HepG2 (cell line): ENCODE measurements around the gene ZNF134. TPM values are rescaled to one million over a fixed set of nuclear protein-coding genes. Genes with fewer than 3 reads are reported as not detected.
A peak's percentile ranks its signal among the peaks of the same experiment; 100 is the strongest.

Source experiments
- AGO2 ChIP-seq: fragments of 200-400 bp; formaldehyde crosslinking; optimal IDR thresholded peaks from 2 replicates; pipeline ENCODE3; 2017; ENCODE audit warnings: mild to moderate bottlenecking, low read depth, low read length, moderate library complexity
- CHD2 ChIP-seq: IDR thresholded peaks from 2 replicates; pipeline ENCODE4 v1.6.1; 2011; ENCODE audit warnings: low read depth, low read length, improper control_type of control experiment
- FLYWCH1 ChIP-seq: sonication (generic); formaldehyde crosslinking; IDR thresholded peaks from 2 replicates; pipeline ENCODE4 v1.8.1; 2023; ENCODE audit warnings: mild to moderate bottlenecking, missing genetic modification reagents
- FOXK2 ChIP-seq: fragments of 450-650 bp; IDR thresholded peaks from 2 replicates; pipeline ENCODE4 v1.6.1; 2016
- GATAD2A ChIP-seq: IDR thresholded peaks from 2 replicates; pipeline ENCODE4 v1.6.1; 2016
- HNRNPLL ChIP-seq: fragments of 200-400 bp; formaldehyde crosslinking; IDR thresholded peaks from 2 replicates; pipeline ENCODE4 v1.6.1; 2017; ENCODE audit warnings: mild to moderate bottlenecking, low read depth, low read length; ENCODE audit not compliant: poor library complexity, severe bottlenecking
- HNRNPUL1 ChIP-seq: fragments of 200-400 bp; formaldehyde crosslinking; IDR thresholded peaks from 2 replicates; pipeline ENCODE4 v1.6.1; 2017; ENCODE audit warnings: low read depth, mild to moderate bottlenecking, low read length, moderate library complexity
- MLLT10 ChIP-seq: sonication (generic); formaldehyde crosslinking; IDR thresholded peaks from 2 replicates; pipeline ENCODE4 v1.4.0; 2020; ENCODE audit warnings: missing genetic modification reagents
- NAIF1 ChIP-seq: sonication (generic); formaldehyde crosslinking; IDR thresholded peaks from 2 replicates; pipeline ENCODE4 v1.5.0; 2020; ENCODE audit warnings: mild to moderate bottlenecking, missing genetic modification reagents, borderline replicate concordance
- RFXAP ChIP-seq: sonication (generic); formaldehyde crosslinking; IDR thresholded peaks from 2 replicates; pipeline ENCODE4 v1.4.0; 2020; ENCODE audit warnings: missing genetic modification reagents, borderline replicate concordance
- SETDB1 ChIP-seq: sonication (generic); formaldehyde crosslinking; IDR thresholded peaks from 2 replicates; pipeline ENCODE4 v1.5.1; 2020; ENCODE audit warnings: missing genetic modification reagents, mild to moderate bottlenecking, borderline replicate concordance
- ZFY ChIP-seq: sonication (generic); formaldehyde crosslinking; IDR thresholded peaks from 2 replicates; pipeline ENCODE4 v1.4.0; 2020; ENCODE audit warnings: missing genetic modification reagents
- ZNF343 ChIP-seq: sonication (generic); formaldehyde crosslinking; IDR thresholded peaks from 2 replicates; pipeline ENCODE4 v1.4.0; 2020; ENCODE audit warnings: mild to moderate bottlenecking, missing genetic modification reagents
- ZNF788 ChIP-seq: sonication (generic); formaldehyde crosslinking; IDR thresholded peaks from 2 replicates; pipeline ENCODE4 v1.5.0; 2020; ENCODE audit warnings: mild to moderate bottlenecking, missing genetic modification reagents, borderline replicate concordance
- ZNF839 ChIP-seq: sonication (generic); formaldehyde crosslinking; IDR thresholded peaks from 2 replicates; pipeline ENCODE4 v1.4.0; 2020; ENCODE audit warnings: missing genetic modification reagents, mild to moderate bottlenecking, borderline replicate concordance
- ZNF879 ChIP-seq: sonication (generic); formaldehyde crosslinking; IDR thresholded peaks from 2 replicates; pipeline ENCODE4 v1.8.1; 2023; ENCODE audit warnings: missing genetic modification reagents
- polyA plus RNA-seq, 8 experiments: library from polyadenylated mRNA; depleted of rRNA in 3 of 8; stranded (reverse) in 7 of 8; unstranded in 1 of 8; fragments of >200 nt; fragmentation: Illumina TruSeq in 4 of 8; extraction: Trizol in 4 of 8; gene quantifications; 2 replicates each; pipeline versions ENCODE4 v1.2.1 to v1.2.3, GENCODE V29; 2011 to 2016; ENCODE audit warnings: low read depth in 4 of 8, missing spikeins in 1 of 8, mixed read lengths in 1 of 8; ENCODE audit not compliant: insufficient read depth in 1 of 8
- total RNA-seq, 5 experiments: library from RNA; depleted of rRNA; stranded (reverse); fragments of >200 nt; fragmentation: Illumina TruSeq; extraction: Trizol; gene quantifications; 2 replicates each; pipeline ENCODE4 v1.2.3, GENCODE V29; 2016; ENCODE audit warnings: low read depth in 1 of 5
- TF ChIP-seq, protein P1 (sequence below): sonication (generic); formaldehyde crosslinking; IDR thresholded peaks from 2 replicates; pipeline ENCODE4 v1.4.0; 2020; ENCODE audit warnings: mild to moderate bottlenecking, missing genetic modification reagents
- TF ChIP-seq, protein P2 (sequence below), 2 experiments: sonication (generic) in 1 of 2; formaldehyde crosslinking in 1 of 2; IDR thresholded peaks; 2 replicates each; pipeline versions ENCODE4 v1.6.1 to v1.9.0; 2014 to 2022; ENCODE audit warnings: antibody characterized with exemption in 1 of 2, borderline replicate concordance in 1 of 2, inconsistent platforms in 1 of 2, low read depth in 1 of 2, missing genetic modification reagents in 1 of 2
- TF ChIP-seq, protein P3 (sequence below): sonication (generic); formaldehyde crosslinking; conservative IDR thresholded peaks from 2 replicates; pipeline ENCODE4 v1.4.0; 2020; ENCODE audit warnings: missing genetic modification reagents
- TF ChIP-seq, protein P4 (sequence below): sonication (generic); formaldehyde crosslinking; IDR thresholded peaks from 2 replicates; pipeline ENCODE4 v1.4.0; 2020; ENCODE audit warnings: missing genetic modification reagents, mild to moderate bottlenecking, borderline replicate concordance

The ZNF134 gene
- total and polyA plus RNA-seq, 2 of the 13 experiments (the other 11 are each of a cell fraction or from before 2014, with no cell fraction given), result 6.8 to 17.1 TPM

DNA sequence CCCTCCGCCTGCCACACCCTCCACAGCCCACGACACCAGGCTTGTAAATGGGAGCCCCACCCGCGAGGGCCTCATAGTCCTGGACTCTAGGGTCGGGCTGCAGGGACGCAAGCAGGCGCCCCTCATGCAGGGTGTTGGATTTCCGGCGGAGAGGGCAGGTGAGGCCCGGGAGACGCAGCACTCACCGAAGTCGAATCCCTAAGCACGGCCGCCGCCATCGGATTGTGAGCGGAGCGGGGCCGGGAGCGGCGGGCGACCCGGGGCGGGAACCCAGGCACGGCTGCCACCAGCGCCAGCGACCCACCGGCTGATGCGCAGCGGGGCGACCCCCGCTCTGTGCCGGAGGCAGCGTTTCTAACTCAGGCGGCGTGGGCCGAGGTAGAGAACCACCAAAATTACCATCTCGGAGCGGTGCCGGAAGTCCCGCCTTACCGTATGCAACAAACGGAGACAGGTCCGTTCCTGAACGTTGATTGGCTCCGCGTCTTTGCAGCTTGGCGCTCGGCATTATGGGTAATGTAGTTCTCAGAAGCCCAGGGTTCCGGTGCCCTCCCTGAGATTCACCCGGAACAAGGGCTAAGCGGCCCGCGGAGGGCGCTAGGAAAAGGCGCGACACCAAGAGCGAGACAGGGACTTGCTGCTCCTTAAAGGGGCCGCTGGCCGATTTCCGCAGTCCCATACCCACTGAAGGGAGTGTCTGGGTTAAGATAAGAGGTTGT lies 35.4 kb upstream of the ZNF134 start, which contains the start of gene ZNF416 (continued):
- TF ChIP-seq HNRNPUL1 (no peak), ZNF788 (CRISPR knock-in tag) (peak; percentile 63; the same call in 1 of the 2 replicates), ZNF839 (peak; percentile 78), AGO2 (peak; percentile 42), ZNF343 (no peak), NAIF1 (CRISPR knock-in tag) (peak; percentile 51; the same call in 1 of the 2 replicates), FLYWCH1 (CRISPR knock-in tag) (no peak), ZFY (CRISPR knock-in tag) (peak; percentile 86), ZNF879 (CRISPR knock-in tag) (0 out of 2 replicates have a peak, but pooled peaks have one; percentile 63), SETDB1 (no peak), MLLT10 (CRISPR knock-in tag) (no peak), GATAD2A (CRISPR knock-in tag) (no peak), CHD2 (peak; percentile 89), FOXK2 (no peak), HNRNPLL (peak; percentile 54), RFXAP (peak; percentile 64; the same call in 1 of the 2 replicates)
- TF ChIP-seq, protein P1, sequence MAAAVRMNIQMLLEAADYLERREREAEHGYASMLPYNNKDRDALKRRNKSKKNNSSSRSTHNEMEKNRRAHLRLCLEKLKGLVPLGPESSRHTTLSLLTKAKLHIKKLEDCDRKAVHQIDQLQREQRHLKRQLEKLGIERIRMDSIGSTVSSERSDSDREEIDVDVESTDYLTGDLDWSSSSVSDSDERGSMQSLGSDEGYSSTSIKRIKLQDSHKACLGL, result peak; percentile 64
- TF ChIP-seq, protein P2, sequence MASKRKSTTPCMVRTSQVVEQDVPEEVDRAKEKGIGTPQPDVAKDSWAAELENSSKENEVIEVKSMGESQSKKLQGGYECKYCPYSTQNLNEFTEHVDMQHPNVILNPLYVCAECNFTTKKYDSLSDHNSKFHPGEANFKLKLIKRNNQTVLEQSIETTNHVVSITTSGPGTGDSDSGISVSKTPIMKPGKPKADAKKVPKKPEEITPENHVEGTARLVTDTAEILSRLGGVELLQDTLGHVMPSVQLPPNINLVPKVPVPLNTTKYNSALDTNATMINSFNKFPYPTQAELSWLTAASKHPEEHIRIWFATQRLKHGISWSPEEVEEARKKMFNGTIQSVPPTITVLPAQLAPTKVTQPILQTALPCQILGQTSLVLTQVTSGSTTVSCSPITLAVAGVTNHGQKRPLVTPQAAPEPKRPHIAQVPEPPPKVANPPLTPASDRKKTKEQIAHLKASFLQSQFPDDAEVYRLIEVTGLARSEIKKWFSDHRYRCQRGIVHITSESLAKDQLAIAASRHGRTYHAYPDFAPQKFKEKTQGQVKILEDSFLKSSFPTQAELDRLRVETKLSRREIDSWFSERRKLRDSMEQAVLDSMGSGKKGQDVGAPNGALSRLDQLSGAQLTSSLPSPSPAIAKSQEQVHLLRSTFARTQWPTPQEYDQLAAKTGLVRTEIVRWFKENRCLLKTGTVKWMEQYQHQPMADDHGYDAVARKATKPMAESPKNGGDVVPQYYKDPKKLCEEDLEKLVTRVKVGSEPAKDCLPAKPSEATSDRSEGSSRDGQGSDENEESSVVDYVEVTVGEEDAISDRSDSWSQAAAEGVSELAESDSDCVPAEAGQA (IDR thresholded peaks at IDR 0.05; ENCODE audit: low read depth), result 0 out of 2 replicates have a peak, but pooled peaks have one; percentile 8
- TF ChIP-seq, protein P2 (CRISPR knock-in tag; IDR thresholded peaks at IDR 0.05; ENCODE audit: borderline replicate concordance), result no peak
- TF ChIP-seq, protein P3, sequence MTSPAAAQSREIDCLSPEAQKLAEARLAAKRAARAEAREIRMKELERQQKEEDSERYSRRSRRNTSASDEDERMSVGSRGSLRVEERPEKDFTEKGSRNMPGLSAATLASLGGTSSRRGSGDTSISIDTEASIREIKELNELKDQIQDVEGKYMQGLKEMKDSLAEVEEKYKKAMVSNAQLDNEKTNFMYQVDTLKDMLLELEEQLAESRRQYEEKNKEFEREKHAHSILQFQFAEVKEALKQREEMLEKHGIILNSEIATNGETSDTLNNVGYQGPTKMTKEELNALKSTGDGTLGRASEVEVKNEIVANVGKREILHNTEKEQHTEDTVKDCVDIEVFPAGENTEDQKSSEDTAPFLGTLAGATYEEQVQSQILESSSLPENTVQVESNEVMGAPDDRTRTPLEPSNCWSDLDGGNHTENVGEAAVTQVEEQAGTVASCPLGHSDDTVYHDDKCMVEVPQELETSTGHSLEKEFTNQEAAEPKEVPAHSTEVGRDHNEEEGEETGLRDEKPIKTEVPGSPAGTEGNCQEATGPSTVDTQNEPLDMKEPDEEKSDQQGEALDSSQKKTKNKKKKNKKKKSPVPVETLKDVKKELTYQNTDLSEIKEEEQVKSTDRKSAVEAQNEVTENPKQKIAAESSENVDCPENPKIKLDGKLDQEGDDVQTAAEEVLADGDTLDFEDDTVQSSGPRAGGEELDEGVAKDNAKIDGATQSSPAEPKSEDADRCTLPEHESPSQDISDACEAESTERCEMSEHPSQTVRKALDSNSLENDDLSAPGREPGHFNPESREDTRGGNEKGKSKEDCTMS, result no peak
- TF ChIP-seq, protein P4, sequence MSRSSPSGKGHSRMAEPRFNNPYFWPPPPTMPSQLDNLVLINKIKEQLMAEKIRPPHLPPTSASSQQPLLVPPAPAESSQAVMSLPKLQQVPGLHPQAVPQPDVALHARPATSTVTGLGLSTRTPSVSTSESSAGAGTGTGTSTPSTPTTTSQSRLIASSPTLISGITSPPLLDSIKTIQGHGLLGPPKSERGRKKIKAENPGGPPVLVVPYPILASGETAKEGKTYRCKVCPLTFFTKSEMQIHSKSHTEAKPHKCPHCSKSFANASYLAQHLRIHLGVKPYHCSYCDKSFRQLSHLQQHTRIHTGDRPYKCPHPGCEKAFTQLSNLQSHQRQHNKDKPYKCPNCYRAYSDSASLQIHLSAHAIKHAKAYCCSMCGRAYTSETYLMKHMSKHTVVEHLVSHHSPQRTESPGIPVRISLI, result no peak
